UCSD-AML1 (cell line): ENCODE measurements around the gene NT5DC3.

ENCODE experiments used
- DNase-seq: peaks from one replicate; lab custom pipeline; 2025; ENCODE audit not compliant: unreplicated experiment; lab: John Stamatoyannopoulos, UW

NT5DC3 gene

GRCh38 chr12:103785243-103786031, 55.6 kb downstream of the NT5DC3 start:
- DNase-seq: no peak

- DNase-seq: no peak
These were observed 57.0 kb downstream of the NT5DC3 start for GRCh38 chr12:103783744-103784664.

- no peak for DNase-seq
These were observed 58.6 kb downstream of the NT5DC3 start for GRCh38 chr12:103782399-103782798.

GRCh38 chr12:103780992-103781391, 60.0 kb downstream of the NT5DC3 start:
- no peak for DNase-seq

GRCh38 chr12:103780093-103780440, 61.0 kb downstream of the NT5DC3 start:
- DNase-seq: no peak

- no peak for DNase-seq
These were observed 61.5 kb downstream of the NT5DC3 start for GRCh38 chr12:103779410-103780092.

GRCh38 chr12:103778781-103779180, 62.3 kb downstream of the NT5DC3 start:
- no peak for DNase-seq

- no peak for DNase-seq
These were observed 66.0 kb downstream of the NT5DC3 start for GRCh38 chr12:103774977-103775560.

GRCh38 chr12:103773109-103773910, 67.7 kb downstream of the NT5DC3 start:
- DNase-seq: no peak

GRCh38 chr12:103772367-103773108, 68.5 kb downstream of the NT5DC3 start:
- DNase-seq: no peak

- DNase-seq: peak; percentile 49
These were observed 69.6 kb downstream of the NT5DC3 start for GRCh38 chr12:103771466-103771865.

GRCh38 chr12:103769240-103769945, 71.6 kb downstream of the NT5DC3 start:
- DNase-seq: no peak

GRCh38 chr12:103768467-103769123, 72.4 kb downstream of the NT5DC3 start:
- DNase-seq: no peak

GRCh38 chr12:103766028-103766427, 75.0 kb downstream of the NT5DC3 start:
- no peak for DNase-seq

GRCh38 chr12:103765322-103765721, 75.7 kb downstream of the NT5DC3 start:
- no peak for DNase-seq

GRCh38 chr12:103762473-103762872, 78.6 kb downstream of the NT5DC3 start:
- DNase-seq: no peak

GRCh38 chr12:103758310-103759089, 82.5 kb downstream of the NT5DC3 start:
- DNase-seq: no peak

GRCh38 chr12:103757248-103757647, 83.8 kb downstream of the NT5DC3 start:
- DNase-seq: no peak
